GM12872 (cell line): Measurements from ENCODE around the gene SH3PXD2A.

Source experiments
- TF ChIP-seq, protein P1 (sequence below): IDR thresholded peaks from 3 replicates; pipeline ENCODE4 v1.5.1; 2011; ENCODE audit warnings: low read depth, mild to moderate bottlenecking, low read length, moderate library complexity; ENCODE audit not compliant: insufficient read depth

SH3PXD2A gene

DNA sequence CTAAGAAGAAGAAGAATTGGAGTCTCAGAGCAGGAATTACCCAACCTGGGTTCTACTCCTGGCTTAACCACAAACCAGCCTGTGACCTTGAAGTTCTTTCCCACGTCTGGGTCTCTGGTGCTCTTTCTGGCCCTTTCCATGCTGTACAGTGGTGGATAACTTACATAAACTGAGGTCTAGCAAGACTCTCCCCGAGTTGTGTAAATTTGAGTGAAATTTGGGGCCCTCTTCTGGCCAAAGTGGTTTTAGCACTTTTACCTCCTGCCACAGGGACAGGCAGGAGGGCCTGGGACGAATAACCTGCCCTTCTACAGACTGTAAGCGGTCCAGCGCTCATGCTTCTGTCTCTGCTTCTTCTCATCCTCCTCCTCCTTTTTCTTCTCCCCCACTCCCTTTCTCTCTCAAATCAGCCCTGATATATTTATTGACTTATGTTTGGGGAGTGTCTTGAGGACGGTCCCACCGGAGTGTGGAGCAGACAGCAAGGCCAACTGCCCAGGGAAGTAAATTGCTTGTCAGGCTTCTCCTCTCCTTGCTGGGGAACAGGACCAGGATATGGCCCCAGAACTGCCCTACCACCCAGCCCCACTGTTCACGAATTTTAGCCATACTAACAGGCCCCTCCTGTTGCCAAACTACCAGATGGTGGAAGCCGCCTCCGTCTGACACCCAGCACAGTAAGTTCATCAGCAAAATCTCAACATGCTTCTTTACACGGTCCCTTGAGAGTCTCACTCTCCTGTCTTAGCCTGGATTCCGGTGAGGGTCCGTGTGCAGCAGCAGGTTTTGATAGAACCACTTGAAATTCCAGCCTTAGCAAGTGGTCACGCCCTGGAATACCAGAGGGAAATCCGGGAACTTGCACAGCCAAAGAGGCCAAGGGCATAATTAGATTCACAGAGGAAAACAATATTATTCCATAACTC is 4.0 kb upstream of the SH3PXD2A start:
- TF ChIP-seq, protein P1, sequence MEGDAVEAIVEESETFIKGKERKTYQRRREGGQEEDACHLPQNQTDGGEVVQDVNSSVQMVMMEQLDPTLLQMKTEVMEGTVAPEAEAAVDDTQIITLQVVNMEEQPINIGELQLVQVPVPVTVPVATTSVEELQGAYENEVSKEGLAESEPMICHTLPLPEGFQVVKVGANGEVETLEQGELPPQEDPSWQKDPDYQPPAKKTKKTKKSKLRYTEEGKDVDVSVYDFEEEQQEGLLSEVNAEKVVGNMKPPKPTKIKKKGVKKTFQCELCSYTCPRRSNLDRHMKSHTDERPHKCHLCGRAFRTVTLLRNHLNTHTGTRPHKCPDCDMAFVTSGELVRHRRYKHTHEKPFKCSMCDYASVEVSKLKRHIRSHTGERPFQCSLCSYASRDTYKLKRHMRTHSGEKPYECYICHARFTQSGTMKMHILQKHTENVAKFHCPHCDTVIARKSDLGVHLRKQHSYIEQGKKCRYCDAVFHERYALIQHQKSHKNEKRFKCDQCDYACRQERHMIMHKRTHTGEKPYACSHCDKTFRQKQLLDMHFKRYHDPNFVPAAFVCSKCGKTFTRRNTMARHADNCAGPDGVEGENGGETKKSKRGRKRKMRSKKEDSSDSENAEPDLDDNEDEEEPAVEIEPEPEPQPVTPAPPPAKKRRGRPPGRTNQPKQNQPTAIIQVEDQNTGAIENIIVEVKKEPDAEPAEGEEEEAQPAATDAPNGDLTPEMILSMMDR = peak; percentile 74

DNA sequence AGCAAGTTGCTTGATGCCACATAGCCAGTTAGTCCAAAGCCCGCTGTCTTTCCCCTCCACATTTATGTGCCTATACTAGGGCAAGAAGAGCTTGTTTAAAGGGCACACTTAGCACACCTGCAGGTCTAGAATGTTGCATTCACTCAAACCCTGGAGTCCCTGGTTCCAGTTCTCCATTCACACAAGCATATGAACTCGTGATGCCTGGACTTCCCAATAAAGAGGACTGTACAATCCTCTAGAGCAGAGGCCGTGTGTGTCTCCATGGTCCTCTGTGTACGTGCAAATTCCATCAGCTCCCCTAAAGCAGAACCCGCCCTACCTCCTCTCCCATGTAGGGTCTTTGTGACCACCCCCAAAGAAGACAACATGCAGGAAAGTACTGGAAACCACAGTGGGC is 3.0 kb upstream of the SH3PXD2A start:
- TF ChIP-seq, protein P1 = no peak

DNA sequence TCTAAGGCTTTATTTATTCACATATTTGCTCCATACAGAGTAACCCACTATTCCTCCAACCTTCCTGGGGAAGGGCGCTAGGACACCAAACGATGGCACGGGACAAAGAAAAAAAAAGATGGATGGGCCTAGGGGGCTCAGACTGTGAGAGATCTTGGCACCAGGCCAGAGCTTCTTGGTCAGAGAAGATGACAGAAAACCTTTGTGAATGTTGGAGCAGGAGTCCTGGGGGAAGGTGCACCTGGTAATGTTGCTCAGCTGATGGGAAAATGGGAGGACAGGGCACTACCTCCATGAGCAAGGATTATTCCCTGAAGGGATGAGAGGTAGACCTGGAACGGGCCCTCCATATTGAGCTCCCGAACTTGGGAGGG is 1.4 kb upstream of the SH3PXD2A start:
- TF ChIP-seq, protein P1 = no peak

DNA sequence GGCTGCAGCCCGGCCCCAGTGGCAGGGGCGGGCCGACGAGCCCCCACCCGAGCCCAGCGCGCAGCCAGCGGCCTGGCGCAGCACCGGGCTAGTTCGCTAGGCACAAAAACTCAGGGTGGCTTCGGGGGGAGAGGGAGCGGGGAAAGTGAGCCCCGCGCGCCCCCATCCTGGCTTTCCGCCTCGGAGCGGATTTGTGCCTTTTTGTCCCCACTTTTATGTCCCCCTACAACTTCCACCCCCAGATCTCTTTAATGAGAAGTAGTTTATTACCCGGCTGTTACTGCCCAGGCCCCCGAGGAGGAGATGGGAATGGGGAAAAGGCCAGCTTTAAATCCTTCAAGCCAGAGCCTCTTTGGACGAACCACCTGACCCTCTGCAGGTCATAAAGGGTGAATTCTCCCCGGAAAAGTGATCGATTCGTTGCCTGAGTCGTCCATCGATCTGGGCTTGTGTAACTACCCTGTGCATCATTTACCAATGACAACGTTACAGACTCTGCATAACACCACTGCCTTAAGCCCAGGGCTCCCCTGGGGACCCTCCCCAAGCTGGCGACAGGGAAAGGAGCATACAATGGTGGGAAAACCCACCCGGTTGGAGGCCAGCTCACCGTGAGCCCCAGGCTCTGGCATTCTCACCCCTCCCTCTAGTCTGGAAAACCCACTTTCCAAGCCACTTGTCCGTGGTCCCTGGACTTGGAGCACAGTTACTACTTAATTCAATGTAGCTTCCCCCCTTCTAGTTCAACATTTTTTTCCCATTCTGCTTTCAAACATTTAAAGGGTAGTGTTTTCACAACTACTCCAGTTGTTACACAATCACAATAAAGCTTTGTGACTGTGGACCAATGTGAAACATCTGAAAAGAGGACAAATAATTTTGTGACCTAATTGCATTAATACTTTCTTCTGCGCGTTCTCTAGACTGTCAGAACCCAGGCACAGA is 748 bp upstream of the SH3PXD2A start:
- TF ChIP-seq, protein P1 = no peak

DNA sequence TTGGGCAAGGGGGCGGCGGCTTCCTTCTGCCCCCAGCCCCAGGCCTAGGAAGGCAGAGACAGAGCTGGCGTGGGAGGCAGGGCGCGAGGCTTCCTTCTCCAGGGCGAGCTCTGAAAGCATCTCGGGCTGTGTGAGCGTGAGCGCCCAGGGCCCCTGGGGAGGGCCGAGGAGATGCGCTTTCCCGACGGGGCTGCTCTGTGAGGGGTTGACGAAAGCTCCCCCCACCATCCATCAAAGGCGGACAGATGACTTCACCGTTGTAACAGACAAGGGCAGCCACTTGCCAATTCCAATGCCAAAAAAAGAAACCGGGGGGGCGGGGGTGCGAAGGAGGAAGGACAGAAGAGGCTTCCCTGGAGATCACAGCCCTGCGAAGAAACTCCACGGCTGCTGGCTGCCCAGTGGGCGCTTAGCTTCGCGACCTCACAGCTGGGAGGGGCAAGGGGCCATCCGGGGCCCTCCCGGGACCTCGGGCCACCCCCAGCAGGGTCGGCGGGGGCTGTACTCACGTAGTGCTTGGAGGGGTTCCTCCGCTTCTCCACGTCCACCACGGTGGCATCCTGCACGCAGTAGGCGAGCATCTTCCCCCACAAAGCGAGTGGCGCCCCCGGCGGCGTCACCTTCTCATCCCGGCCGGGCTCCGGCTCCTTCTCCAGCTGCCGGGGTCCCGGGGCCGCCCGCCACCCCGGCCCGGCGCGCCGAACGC is 537 bp downstream of the SH3PXD2A start:
- TF ChIP-seq, protein P1 = 0 out of 3 replicates have a peak, but pooled peaks have one; percentile 5

DNA sequence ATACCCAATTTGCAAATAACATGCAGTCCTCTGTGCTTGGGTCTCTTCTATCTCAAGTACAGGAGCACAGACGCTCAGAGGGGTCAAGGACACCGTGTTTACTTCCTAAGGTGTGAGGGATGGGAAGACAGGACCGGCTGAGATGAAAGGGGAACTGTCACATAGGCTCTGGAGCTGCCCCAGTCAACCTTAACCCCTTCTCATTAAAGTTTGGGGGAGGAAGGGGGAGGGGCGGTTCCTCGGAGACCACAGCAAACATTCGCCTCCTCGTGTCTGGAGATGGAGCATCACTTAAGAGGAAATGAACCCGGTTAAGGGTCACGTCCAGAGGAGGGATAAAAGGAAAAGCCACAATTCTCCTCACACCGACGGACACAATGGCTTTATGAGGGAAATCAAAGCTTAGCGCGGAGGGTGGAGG is 1.1 kb downstream of the SH3PXD2A start:
- TF ChIP-seq, protein P1 = no peak
